HL-60/S4 (cell line): Measurements from ENCODE around the gene KLK4.

Experiments
- in situ Hi-C: fragments of 300-500 bp; cut with MboI; formaldehyde crosslinking; loops from 2 replicates; pipeline ENCODE4 v1.14.3; 2022; ENCODE audit warnings: low sequenced_read_pairs

KLK4 gene, protein sequence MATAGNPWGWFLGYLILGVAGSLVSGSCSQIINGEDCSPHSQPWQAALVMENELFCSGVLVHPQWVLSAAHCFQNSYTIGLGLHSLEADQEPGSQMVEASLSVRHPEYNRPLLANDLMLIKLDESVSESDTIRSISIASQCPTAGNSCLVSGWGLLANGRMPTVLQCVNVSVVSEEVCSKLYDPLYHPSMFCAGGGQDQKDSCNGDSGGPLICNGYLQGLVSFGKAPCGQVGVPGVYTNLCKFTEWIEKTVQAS

DNA sequence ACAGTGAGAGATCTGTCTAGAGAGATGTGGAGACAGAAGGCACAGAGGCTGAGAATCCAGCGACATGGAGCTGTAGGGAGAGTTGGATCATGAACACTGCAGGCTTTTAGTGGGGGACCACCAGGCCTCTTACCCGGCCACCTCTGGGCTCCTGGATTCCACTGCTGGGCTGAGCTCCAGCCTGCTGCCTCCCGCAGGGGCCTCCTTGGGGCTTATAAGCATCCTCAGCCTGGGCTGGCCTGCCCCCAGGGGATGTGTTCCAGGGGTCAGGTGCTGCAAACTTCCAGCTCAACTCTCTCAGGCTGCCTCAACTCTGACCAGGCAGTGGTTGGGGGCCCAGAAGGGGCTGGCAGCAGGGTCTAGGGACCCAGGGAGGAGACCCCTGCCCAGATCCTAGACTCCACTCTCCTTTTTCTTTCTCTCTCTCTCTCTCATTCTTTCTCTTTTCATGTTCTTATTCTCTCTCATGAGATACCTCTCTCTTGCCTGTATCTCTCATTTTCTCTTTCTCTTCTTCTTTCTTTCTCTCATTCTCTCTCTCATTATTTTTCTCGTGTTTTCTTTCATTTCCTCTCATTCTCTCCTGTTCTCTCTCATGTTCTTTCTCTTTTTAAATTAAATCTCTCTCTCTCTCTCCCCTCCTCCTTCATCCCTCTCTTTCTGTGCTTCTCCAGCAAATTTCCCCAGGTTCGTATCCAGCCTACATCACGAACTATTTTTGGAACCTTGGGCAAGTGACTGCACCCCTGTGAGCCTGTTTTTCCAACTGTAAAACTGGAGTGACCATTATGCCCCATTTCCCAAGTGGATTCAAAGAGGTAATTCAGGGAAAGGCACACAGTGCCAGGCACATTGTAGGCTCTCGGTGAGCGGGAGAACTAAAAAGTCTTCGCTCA is at the start of gene KLK4:
KLK4 (minus strand) TSS at position 190 of the 896 bp plus-strand sequence. CDS start 657 bp downstream, outside the sequence.
- in situ Hi-C loops = no loop called here

GRCh38 chr19:50959731-50960500 is 48.7 kb upstream of the KLK4 start:
- in situ Hi-C loops = no loop called here

DNA sequence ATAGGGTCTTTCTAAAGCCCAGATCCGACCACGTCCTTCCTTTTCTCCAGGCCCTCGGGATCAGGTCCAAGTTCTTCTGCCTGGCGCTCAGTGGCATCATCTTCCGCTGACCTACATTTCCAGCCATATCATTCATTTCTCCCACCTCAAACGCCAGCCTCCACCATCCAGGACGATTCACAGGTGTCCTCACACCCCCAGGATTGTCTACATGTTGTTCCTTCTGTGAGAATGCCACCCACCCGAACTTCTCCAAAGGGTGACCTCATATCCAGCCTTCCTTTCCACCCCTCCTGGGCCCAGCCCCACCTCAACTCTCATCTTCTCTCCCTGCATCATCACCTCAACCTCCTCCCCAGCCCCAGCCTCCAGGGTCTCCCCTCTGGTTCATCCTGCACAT is 46.4 kb upstream of the KLK4 start:
- in situ Hi-C loops = no loop called here

GRCh38 chr19:50952910-50953309 is 41.7 kb upstream of the KLK4 start, which contains the start of gene KLK5:
Gene KLK5 (minus strand): TSS chr19:50953038. CDS start chr19:50952657, 381 bp downstream.
- in situ Hi-C loops = no loop called here

GRCh38 chr19:50949861-50950260 is 38.7 kb upstream of the KLK4 start:
- in situ Hi-C loops = no loop called here

DNA sequence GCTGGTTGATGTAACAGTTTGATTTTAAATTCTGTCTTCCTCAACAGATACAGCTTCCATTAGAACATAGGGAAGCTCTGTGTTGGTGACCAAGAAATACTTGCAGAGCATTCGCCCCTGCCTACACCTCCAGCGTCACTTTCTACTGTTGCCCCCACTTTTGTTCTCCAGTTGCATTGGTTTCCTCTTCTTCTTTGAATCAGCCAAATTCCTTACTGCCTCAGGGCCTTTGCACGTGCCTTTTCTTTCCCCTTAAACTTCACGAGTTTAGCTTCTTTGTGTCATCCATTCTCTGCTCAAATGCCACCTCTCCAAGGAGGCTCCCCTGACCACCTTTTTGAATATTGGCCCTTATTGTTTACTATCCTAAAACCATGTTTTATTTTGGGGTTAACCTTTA is 35.9 kb upstream of the KLK4 start:
- in situ Hi-C loops = no loop called here

DNA sequence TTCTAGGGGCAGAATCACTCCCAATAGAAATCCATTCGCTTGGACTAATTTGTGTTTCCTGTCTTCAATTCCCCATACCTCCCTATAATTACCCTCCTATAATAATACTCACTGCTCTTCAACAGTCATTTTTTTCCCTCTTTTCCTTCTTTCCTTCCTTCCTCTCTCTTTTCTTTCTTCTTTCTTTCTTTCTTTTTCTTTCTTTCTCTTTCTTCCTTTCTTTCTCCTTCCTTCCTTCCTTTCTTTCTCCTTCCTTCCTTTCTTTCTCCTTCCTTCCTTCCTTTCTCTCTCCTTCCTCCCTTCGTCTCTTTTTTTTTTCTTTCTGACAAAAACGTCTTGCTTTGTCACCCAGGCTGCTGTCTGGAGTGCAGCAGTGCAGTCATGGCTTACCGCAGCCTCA is 33.6 kb upstream of the KLK4 start:
- in situ Hi-C loops = no loop called here

- in situ Hi-C loops = no loop called here
These were observed 32.1 kb upstream of the KLK4 start for GRCh38 chr19:50943074-50943828.

DNA sequence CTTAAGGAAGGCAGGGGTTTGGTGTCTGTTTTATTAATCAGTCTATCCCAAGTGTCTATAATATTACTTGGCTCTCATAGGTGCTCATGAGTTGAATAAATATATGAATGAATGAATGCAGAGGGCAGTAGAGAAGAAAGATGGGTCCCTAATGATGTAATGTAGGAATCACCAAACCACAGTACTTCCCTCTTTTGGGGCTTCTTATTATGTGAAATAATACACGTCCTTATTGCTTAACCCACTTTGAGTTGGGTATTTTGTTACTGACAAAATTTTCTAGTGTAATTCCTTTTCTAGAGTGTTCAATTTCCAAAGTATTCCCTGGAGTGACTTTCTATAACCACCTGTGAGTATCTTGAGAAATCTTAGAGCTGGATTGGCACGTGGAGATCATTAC is 28.4 kb upstream of the KLK4 start:
- in situ Hi-C loops = no loop called here

- in situ Hi-C loops = no loop called here
These were observed 22.4 kb upstream of the KLK4 start for GRCh38 chr19:50933640-50934039.

DNA sequence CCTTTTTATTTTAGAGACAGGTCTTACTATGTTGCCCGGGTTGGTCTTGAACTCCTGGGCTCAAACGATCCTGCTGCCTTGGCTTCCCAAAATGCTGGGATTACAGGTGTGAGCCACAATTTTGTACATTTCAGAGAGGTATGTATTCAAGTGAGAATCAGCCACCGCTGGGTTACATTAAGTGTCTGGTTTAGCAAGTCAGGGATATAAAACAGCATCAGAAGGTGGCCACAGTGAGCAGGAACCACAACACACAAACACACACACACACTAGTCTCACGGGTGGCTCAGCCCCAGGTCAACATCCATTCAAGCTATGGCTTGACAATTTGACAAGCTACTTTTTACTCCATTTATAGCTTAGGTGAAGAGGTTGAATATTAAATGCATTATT is 21.5 kb upstream of the KLK4 start:
- in situ Hi-C loops = no loop called here

DNA sequence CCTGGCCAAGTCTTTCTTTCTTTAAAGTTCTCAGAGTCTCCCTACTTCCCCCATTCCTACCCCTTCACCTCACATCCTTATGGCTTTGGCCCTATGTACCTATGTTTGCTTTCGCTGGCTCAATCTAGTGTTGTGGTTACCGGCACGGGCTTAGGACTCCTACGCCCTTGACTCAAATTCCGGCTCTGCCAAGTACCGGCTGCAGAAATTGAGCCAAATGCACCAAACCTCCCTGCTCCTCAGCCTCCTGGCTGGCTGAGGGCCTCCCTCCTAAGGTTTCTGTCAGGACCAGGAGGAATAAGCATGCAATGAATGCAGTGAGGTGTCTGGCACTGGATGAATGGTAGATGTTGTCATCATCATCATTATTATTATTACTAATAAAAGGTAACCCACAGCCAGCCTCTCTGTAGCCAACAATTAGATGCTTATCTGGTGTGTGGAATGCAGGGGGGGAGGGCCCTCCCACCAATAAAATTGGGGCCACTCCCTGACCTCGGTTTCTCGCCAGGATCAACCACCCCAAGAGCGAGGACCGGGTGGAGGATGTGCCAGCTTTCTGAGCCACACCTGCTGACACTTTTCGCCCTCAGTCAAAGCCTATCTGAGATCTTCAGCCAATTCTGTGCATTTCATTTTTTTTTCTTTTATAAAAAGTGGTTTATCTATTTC is 21.0 kb upstream of the KLK4 start:
- in situ Hi-C loops = no loop called here

DNA sequence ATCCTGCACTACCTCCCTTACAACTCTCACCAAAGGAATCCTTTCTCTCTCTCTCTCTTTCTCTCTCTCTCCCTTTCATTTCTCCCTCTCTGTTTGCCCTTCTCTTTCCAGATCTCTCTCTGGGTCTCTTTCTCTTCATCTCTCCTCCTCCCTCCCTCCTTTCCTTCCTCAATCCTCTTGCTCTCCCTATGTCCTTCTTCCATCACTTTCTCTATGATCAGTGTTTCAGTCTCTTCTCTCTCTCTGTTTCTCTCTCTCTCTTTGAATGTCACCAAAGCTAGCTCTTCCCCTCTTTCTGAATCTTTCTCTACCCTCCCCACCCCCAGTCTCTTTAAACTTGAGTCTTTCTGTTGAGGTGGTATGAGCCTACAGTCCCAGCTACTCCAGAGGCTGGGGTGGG is 19.8 kb upstream of the KLK4 start:
- in situ Hi-C loops = no loop called here

DNA sequence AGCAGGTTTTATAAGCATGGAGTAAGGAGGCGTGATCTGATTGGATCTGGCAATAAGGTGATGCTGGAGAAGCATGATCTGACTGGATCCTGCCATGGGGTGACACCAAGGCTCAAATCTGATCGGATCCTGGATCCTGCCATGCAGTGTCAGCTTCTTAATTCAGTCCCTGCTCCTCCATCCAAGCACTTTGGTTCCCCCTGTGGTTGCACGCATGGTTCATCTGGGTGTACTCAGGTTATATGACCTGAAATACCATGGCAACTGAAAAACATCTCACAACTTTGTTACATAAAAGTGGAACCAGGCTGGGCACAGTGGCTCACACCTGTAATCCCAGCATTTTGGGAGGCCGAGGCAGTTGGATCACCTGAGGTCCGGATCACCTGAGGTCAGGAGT is 17.6 kb upstream of the KLK4 start:
- in situ Hi-C loops = no loop called here

DNA sequence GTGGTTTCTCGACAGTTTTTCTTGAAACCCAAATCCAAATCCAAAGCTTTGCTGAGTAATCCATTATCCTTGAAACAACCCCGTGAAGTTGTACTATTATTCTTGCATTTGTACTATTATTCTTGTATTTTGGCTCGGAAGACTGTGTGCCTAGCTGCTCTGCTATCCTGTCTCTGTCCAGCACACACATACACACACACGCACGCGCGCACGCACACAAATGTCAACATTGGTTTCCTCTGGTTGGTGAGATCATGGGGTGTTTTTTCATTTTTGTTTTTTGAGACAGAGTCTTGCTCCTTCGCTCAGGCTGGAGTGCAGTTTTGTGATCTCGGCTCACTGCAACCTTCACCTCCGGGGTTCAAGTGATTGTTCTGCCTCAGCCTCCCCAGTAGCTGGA is 14.9 kb upstream of the KLK4 start:
- in situ Hi-C loops = no loop called here

GRCh38 chr19:50925734-50926133 is 14.5 kb upstream of the KLK4 start:
- in situ Hi-C loops = no loop called here

DNA sequence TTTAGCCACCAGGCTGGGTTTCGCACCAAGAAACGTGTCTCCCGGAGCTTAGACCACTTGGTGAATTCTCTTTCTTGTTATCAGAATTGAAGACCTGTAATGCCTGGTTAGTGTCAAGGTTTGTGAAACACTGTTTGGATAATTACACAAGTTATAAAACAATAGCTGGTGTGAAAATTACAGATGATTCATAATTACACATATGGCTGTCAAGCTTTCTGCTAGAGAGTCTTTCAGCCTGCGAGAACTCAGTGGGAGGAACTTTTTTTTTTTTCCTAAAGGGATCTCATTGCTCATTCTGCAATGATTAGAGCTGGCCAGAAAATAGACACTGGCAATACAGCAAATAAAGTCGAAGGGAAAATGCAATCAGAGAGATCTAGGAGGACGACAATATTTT is 13.4 kb upstream of the KLK4 start:
- in situ Hi-C loops = no loop called here

GRCh38 chr19:50922317-50922853 is 11.2 kb upstream of the KLK4 start:
- in situ Hi-C loops = no loop called here

DNA sequence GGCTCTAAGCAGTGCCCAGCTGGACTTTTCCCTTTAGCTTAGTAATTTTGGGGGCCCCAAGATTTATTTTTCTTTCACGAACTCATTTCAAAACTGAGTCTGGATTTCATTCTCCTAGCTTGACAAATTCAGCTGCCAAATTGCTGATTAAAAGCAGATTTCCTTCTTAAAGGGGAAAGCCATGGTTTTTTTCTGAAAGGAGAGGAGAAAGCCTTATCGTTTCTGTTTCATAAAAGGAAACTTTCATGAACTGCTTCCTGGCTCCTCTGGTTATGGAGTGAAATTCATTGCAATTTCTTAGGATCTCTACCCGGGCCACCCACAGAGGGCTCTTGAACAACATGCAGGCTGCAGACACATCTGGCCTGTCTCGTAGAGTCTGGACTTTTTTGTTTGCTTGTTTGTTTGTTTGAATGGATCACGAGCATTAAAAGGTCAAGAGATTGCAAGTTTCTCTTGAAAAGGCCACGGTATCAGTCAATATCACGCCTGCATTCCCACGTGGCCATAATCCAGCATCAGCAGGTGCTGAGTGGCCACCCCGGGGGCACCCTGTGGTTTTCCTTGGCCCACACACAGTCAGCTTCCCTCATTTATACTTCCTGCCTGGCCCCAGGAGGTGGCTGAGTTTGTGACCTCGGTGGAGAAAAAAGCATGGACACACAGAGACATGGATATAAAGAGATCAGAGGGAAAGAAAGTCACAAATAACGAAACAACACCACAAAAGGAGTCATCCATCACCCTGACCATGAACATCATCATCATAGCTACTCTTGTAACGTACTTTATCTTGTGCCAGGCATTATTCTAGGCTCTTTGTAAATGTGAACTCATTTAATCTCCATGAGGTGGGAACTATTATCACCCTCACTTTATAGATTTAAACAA is 10.5 kb upstream of the KLK4 start:
- in situ Hi-C loops = no loop called here
